Mesothelial cell of epicardium (in vitro differentiated cells): ENCODE measurements around the gene RNASEH2A. TPM values are rescaled to one million over a fixed set of nuclear protein-coding genes. Genes with fewer than 3 reads are reported as not detected.
A peak's percentile ranks its signal among the peaks of the same experiment; 100 is the strongest.

Experiments used
- DNase-seq, 2 experiments: peaks; one replicate each; pipeline ENCODE4 v3.0.0; 2021; ENCODE audit warnings: low spot score in 2 of 2; ENCODE audit not compliant: unreplicated experiment in 2 of 2
- H3K27ac Mint-ChIP-seq: 2 replicates; pipeline ENCODE4 v1.8.0; 2021; ENCODE audit warnings: mixed read lengths
- H3K27me3 Mint-ChIP-seq: 2 replicates; pipeline ENCODE4 v1.8.0; 2021; ENCODE audit warnings: low read depth, mixed read lengths
- H3K36me3 Mint-ChIP-seq: 2 replicates; pipeline ENCODE4 v1.8.0; 2021; ENCODE audit warnings: mixed read lengths
- H3K4me1 Mint-ChIP-seq: 2 replicates; pipeline ENCODE4 v1.8.0; 2021; ENCODE audit warnings: mixed read lengths
- H3K4me3 Mint-ChIP-seq: 2 replicates; pipeline ENCODE4 v1.8.0; 2021; ENCODE audit warnings: mild to moderate bottlenecking, moderate library complexity, mixed read lengths
- H3K9me3 Mint-ChIP-seq: 2 replicates; pipeline ENCODE4 v1.8.0; 2021; ENCODE audit warnings: mixed read lengths
- CTCF ChIP-seq: fragments of 200-600 bp; sonication (generic); IDR thresholded peaks from one replicate; pipeline ENCODE4 v1.5.0; 2021; ENCODE audit warnings: antibody characterized with exemption; ENCODE audit not compliant: unreplicated experiment
- microRNA-seq: library from miRNA; unstranded; fragments of <30 nt; microRNA quantifications from one replicate; pipeline ENCODE4 v1.2.0, GENCODE V29; 2021; ENCODE audit warnings: inconsistent platforms, mixed read lengths
- total RNA-seq: library from RNA; stranded (reverse); gene quantifications from 3 replicates; pipeline ENCODE4 v1.2.1, GENCODE V29; 2021

The RNASEH2A gene
- total RNA-seq, 1 donor from 2014 or later = 22.7 TPM

DNA sequence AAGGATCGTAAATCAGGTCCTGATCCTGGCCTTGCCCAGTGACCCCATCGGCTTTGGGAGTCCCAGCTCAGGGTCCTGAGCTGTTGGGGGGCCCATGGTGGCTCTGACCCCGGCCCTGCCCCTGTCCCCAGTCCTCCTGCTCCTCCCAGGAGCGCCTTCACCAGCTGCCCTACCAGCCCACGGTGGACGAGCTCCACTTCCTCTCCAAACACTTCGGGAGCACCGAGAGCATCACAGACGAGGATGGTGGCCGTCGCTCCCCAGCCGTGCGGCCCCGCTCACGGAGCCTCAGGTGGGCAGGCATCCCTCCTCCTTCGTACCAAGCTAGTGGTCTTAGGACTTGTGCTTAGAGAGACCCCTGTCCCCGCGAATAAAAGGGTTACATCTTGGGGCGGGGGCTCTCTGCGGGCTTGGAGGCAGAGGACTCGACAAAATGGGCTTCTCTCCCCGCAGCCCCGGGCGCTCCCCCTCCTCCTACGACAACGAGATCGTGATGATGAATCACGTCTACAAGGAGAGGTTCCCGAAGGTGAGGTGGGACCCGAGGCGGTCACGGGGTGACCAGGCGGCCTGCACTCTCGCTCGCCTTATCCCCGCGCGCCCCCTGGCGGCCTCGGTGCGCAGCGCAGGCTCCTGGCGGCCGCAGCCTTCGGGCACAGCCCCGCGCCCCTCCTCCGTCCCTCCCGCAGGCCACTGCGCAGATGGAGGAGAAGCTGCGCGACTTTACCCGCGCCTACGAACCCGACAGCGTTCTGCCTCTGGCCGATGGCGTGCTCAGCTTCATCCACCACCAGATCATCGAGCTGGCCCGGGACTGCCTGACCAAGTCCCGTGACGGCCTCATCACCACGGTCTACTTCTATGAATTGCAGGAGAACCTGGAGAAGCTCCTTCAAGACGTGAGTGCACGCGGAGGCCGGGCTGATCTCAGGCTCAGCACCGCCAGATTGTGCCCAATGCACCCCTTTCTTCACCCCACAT is 41.1 kb downstream of the RNASEH2A start:
- Mint-ChIP-seq H3K4me3 (peak overlapping the region; percentile 49), H3K4me1 (peaks cover 3% of the 10 kb centered on the region), H3K36me3 (no peaks in the 10 kb centered on the region), H3K9me3 (no peaks in the 10 kb centered on the region), H3K27me3 (peaks cover 26% of the 10 kb centered on the region), H3K27ac (no peak overlapping the region)
- DNase-seq = peak; percentile 80 to 97
- peak; percentile 99 for TF ChIP-seq CTCF

GRCh38 chr19:12856653-12857052 is 50.3 kb downstream of the RNASEH2A start:
- H3K9me3 Mint-ChIP-seq = no peaks in the 10 kb centered on the region
- H3K36me3 Mint-ChIP-seq = no peaks in the 10 kb centered on the region
- no peaks in the 10 kb centered on the region for H3K27me3 Mint-ChIP-seq
- H3K4me3 Mint-ChIP-seq = no peak overlapping the region
- no peak overlapping the region for H3K27ac Mint-ChIP-seq
- DNase-seq = no peak
- H3K4me1 Mint-ChIP-seq = no peaks in the 10 kb centered on the region
- no peak for TF ChIP-seq CTCF

GRCh38 chr19:12858041-12858928 is 51.9 kb downstream of the RNASEH2A start:
- Mint-ChIP-seq H3K27me3 (peaks cover 3% of the 10 kb centered on the region), H3K27ac (no peak overlapping the region), H3K4me1 (no peaks in the 10 kb centered on the region), H3K4me3 (no peak overlapping the region), H3K36me3 (no peaks in the 10 kb centered on the region), H3K9me3 (no peaks in the 10 kb centered on the region)
- no peak for DNase-seq
- no peak for TF ChIP-seq CTCF

DNA sequence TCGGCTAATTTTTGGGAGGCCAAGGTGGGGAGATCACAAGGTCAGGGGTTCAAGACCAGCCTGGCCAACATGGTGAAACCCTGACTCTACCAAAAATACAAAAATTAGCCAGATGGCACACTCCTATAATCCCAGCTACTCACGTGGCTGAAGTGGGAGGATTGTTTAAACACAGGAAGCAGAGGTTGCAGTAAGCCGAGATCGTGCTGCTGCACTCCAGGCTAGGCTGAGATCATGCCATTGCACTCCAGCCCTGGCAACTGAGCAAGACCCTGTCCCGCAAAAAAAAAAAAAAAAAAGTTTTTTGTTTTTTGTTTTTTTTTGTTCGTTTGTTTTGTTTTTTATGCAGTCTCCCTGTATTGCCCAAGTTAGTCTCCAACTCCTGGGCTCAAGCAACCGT is 53.2 kb downstream of the RNASEH2A start:
- TF ChIP-seq CTCF = no peak
- Mint-ChIP-seq H3K4me3 (no peak overlapping the region), H3K9me3 (no peaks in the 10 kb centered on the region), H3K27me3 (peaks cover 7% of the 10 kb centered on the region), H3K4me1 (no peaks in the 10 kb centered on the region), H3K27ac (no peak overlapping the region), H3K36me3 (no peaks in the 10 kb centered on the region)
- no peak for DNase-seq

Small RNAs within 50 kb of the gene (microRNA-seq; reads per million reads assigned to microRNA genes)
- not detected for gene MIR5684
- not detected for gene MIR6794

Other genes with a start within 250 kb of the RNASEH2A start
- 12.4 to 13.9 TPM (median 13.6 TPM) in 3 replicates for gene ZNF490, start 195.8 kb upstream of the RNASEH2A start, total RNA-seq
- gene ZNF791, start 195.7 kb upstream of the RNASEH2A start, total RNA-seq = 27.0 to 31.2 TPM (median 29.7 TPM) in 3 replicates
- 105 to 109 TPM (median 107 TPM) in 3 replicates for gene MAN2B1, start 139.8 kb upstream of the RNASEH2A start, total RNA-seq
- 12.5 to 14.6 TPM (median 13.6 TPM) in 3 replicates for gene WDR83, start 139.8 kb upstream of the RNASEH2A start, total RNA-seq
- gene DHPS, start 124.7 kb upstream of the RNASEH2A start, total RNA-seq = 91.3 to 101 TPM (median 97.0 TPM) in 3 replicates
- gene GNG14, start 118.6 kb upstream of the RNASEH2A start, total RNA-seq = not detected in 3 replicates
- 9.6 to 9.8 TPM (median 9.8 TPM) in 3 replicates for gene FBXW9, start 110.0 kb upstream of the RNASEH2A start, total RNA-seq
- 105 to 116 TPM (median 105 TPM) in 3 replicates for gene TNPO2, start 82.7 kb upstream of the RNASEH2A start, total RNA-seq
- 148 to 161 TPM (median 156 TPM) in 3 replicates for gene TRIR, start 71.9 kb upstream of the RNASEH2A start, total RNA-seq
- gene GET3, start 69.1 kb upstream of the RNASEH2A start, total RNA-seq = 44.6 to 49.8 TPM (median 46.9 TPM) in 3 replicates
- gene BEST2, start 54.8 kb upstream of the RNASEH2A start, total RNA-seq = not detected in 3 replicates
- gene HOOK2, start 31.0 kb upstream of the RNASEH2A start, total RNA-seq = 89.2 to 93.7 TPM (median 92.7 TPM) in 3 replicates
- 160 to 169 TPM (median 164 TPM) in 3 replicates for gene JUNB, start 15.1 kb upstream of the RNASEH2A start, total RNA-seq
- 361 to 381 TPM (median 380 TPM) in 3 replicates for gene PRDX2, start 4.8 kb upstream of the RNASEH2A start, total RNA-seq
- 8.4 to 11.4 TPM (median 8.8 TPM) in 3 replicates for gene THSD8, start 4.5 kb upstream of the RNASEH2A start, total RNA-seq
- not detected in 3 replicates for gene RTBDN, start 28.0 kb downstream of the RNASEH2A start, total RNA-seq
- gene MAST1, start 31.9 kb downstream of the RNASEH2A start, total RNA-seq = 4.0 to 5.8 TPM (median 4.4 TPM) in 3 replicates
- gene DNASE2, start 74.9 kb downstream of the RNASEH2A start, total RNA-seq = 20.4 to 23.6 TPM (median 23.5 TPM) in 3 replicates
- 0.13 TPM in 1 of 3 replicates, not detected in the others for gene KLF1, start 80.6 kb downstream of the RNASEH2A start, total RNA-seq
- 29.7 to 31.5 TPM (median 30.2 TPM) in 3 replicates for gene GCDH, start 84.6 kb downstream of the RNASEH2A start, total RNA-seq
- 0.86 to 0.98 TPM (median 0.97 TPM) in 3 replicates for gene SYCE2, start 112.7 kb downstream of the RNASEH2A start, total RNA-seq
- gene FARSA, start 127.1 kb downstream of the RNASEH2A start, total RNA-seq = 54.5 to 58.4 TPM (median 58.3 TPM) in 3 replicates
- 863 to 886 TPM (median 869 TPM) in 3 replicates for gene CALR, start 132.0 kb downstream of the RNASEH2A start, total RNA-seq
- gene RAD23A, start 139.3 kb downstream of the RNASEH2A start, total RNA-seq = 78.6 to 87.4 TPM (median 80.7 TPM) in 3 replicates
- gene GADD45GIP1, start 150.6 kb downstream of the RNASEH2A start, total RNA-seq = 18.7 to 19.1 TPM (median 18.8 TPM) in 3 replicates
- gene DAND5, start 163.0 kb downstream of the RNASEH2A start, total RNA-seq = 0.16 TPM in 1 of 3 replicates, not detected in the others
- 52.4 to 55.5 TPM (median 53.8 TPM) in 3 replicates for gene NFIX, start 188.9 kb downstream of the RNASEH2A start, total RNA-seq